Loucy (cell line): ENCODE data around the gene SCO1.

ENCODE experiments used
- H2AFZ ChIP-seq: fragments of 200-600 bp; sonication (generic); 2 replicates; pipeline ENCODE4 v1.6.0; 2016; ENCODE audit warnings: antibody characterized with exemption, mild to moderate bottlenecking, low read length, moderate library complexity
- H3F3A ChIP-seq: fragments of 200-600 bp; 2 replicates; pipeline ENCODE4 v1.6.0; 2016; ENCODE audit warnings: antibody characterized with exemption, low read depth, mild to moderate bottlenecking
- H3K27me3 ChIP-seq: fragments of 200-600 bp; sonication (generic); 2 replicates; pipeline ENCODE4 v1.6.1; 2014; ENCODE audit warnings: low read length, mild to moderate bottlenecking; ENCODE audit not compliant: insufficient read depth, poor library complexity, severe bottlenecking
- H3K36me3 ChIP-seq: fragments of 200-600 bp; sonication (generic); 2 replicates; pipeline ENCODE4 v1.6.1; 2016; ENCODE audit warnings: low read length; ENCODE audit not compliant: insufficient read depth
- H3K4me1 ChIP-seq: fragments of 200-600 bp; sonication (generic); 2 replicates; pipeline ENCODE4 v1.5.1; 2014; ENCODE audit warnings: low read length, mild to moderate bottlenecking; ENCODE audit not compliant: insufficient read depth, poor library complexity, severe bottlenecking
- H3K4me2 ChIP-seq: fragments of 200-600 bp; sonication (generic); 2 replicates; pipeline ENCODE4 v1.6.0; 2014; ENCODE audit warnings: antibody characterized with exemption, low read length, low read depth, mild to moderate bottlenecking; ENCODE audit not compliant: poor library complexity, severe bottlenecking
- H3K4me3 ChIP-seq: fragments of 200-600 bp; sonication (generic); 2 replicates; pipeline ENCODE4 v1.5.1; 2014; ENCODE audit warnings: low read length, mild to moderate bottlenecking, mixed read lengths; ENCODE audit not compliant: poor library complexity, severe bottlenecking
- H3K79me2 ChIP-seq: fragments of 200-600 bp; sonication (generic); 2 replicates; pipeline ENCODE4 v1.6.1; 2014; ENCODE audit warnings: low read length; ENCODE audit not compliant: insufficient read depth
- H3K9ac ChIP-seq: fragments of 200-600 bp; sonication (generic); 2 replicates; pipeline ENCODE4 v1.6.0; 2014; ENCODE audit warnings: mild to moderate bottlenecking, low read depth, low read length, moderate library complexity; ENCODE audit not compliant: poor library complexity, severe bottlenecking
- H3K9me2 ChIP-seq: fragments of 200-600 bp; sonication (generic); replicated peaks from 2 replicates; pipeline ENCODE4 v1.6.1; 2016; ENCODE audit warnings: low read depth, low read length, mixed read lengths
- H3K9me3 ChIP-seq: fragments of 200-600 bp; sonication (generic); 2 replicates; pipeline ENCODE4 v1.6.1; 2014; ENCODE audit warnings: mild to moderate bottlenecking, antibody characterized with exemption, low read length, low read depth; ENCODE audit not compliant: insufficient read depth
- H4K20me1 ChIP-seq: fragments of 200-600 bp; sonication (generic); 2 replicates; pipeline ENCODE4 v1.6.0; 2014; ENCODE audit warnings: antibody characterized with exemption, low read length, mild to moderate bottlenecking; ENCODE audit not compliant: insufficient read depth, poor library complexity, severe bottlenecking
- EZH2phosphoT487 ChIP-seq: fragments of 200-600 bp; IDR thresholded peaks from 2 replicates; pipeline ENCODE4 v1.6.1; 2018; ENCODE audit warnings: antibody characterized with exemption, mild to moderate bottlenecking, moderate library complexity, borderline replicate concordance
- TF ChIP-seq, protein P1 (sequence below): fragments of 200-600 bp; sonication (generic); conservative IDR thresholded peaks from 2 replicates; pipeline ENCODE4 v1.5.1; 2014; ENCODE audit warnings: mild to moderate bottlenecking, antibody characterized with exemption, low read length

SCO1 gene

DNA sequence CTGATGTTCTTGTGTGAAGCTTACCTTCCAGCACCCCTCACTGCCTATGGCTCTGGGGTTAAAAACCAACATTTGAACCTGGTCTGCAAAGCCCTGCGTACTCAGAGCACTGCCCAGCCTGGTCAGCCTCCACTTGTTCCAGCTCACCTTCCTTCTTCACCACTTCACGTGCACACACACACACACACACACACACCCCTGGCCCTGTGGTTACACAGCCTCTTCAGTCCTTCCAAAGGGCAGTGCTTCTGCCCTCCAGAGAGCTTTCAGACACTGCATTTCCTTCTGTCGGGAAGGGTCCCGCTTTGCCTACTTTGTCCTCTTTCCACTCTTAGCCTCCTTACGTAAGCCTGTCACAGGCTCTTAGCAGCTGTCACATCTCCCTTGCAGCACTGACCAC lies 42.1 kb upstream of the SCO1 start:
- H3K4me2 ChIP-seq: no peak overlapping the region
- H3K27me3 ChIP-seq: no peaks in the 10 kb centered on the region
- H3K79me2 ChIP-seq: no peaks in the 10 kb centered on the region
- no peak for TF ChIP-seq EZH2phosphoT487
- TF ChIP-seq, protein P1, sequence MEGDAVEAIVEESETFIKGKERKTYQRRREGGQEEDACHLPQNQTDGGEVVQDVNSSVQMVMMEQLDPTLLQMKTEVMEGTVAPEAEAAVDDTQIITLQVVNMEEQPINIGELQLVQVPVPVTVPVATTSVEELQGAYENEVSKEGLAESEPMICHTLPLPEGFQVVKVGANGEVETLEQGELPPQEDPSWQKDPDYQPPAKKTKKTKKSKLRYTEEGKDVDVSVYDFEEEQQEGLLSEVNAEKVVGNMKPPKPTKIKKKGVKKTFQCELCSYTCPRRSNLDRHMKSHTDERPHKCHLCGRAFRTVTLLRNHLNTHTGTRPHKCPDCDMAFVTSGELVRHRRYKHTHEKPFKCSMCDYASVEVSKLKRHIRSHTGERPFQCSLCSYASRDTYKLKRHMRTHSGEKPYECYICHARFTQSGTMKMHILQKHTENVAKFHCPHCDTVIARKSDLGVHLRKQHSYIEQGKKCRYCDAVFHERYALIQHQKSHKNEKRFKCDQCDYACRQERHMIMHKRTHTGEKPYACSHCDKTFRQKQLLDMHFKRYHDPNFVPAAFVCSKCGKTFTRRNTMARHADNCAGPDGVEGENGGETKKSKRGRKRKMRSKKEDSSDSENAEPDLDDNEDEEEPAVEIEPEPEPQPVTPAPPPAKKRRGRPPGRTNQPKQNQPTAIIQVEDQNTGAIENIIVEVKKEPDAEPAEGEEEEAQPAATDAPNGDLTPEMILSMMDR: no peak
- no peaks in the 10 kb centered on the region for H3K9me3 ChIP-seq
- H3K4me3 ChIP-seq: no peak overlapping the region
- no peak overlapping the region; the same call in 1 of the 2 replicates for H2AFZ ChIP-seq
- H3K9me2 ChIP-seq: no peaks in the 10 kb centered on the region
- no peaks in the 10 kb centered on the region for H3K36me3 ChIP-seq
- no peak overlapping the region for H3K9ac ChIP-seq
- no peaks in the 10 kb centered on the region for H3F3A ChIP-seq
- no peaks in the 10 kb centered on the region for H4K20me1 ChIP-seq
- peaks cover 21% of the 10 kb centered on the region for H3K4me1 ChIP-seq

DNA sequence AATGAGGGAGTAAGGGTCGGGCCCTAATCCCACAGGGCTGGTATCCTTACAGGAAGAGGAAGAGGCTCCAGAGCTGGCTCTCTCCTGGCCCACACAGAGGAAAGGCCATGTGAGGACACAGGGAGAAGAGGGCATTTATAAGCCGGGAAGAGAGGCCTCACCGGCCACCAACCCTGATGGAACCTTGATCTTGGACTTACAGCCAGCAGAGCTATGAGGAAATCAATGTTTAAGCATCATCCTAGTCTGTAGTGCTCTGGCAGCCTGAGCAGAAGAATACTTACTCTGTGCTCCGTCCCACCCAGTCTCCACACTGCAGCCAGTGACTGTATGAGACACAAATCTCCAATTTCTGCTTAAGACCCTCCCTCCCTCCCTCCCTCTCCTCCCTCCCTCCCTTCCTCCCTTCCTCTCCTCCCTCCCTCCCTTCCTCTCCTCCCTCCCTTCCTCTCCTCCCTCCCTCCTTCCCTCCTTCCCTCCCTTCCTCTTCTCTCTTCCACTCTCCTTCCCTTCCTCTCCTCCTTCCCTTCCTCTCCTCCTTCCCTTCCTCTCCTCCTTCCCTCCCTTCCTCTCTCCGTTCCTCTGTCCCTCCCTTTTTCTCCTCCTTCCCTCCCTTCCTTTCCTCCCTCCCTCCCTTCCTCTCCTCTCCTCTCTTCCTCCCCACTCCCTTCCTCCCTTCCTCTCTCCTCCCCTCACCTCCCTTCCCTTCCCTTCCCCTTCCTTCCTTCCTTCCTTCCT lies 41.4 kb upstream of the SCO1 start:
- Histone ChIP-seq H3K27me3 (no peaks in the 10 kb centered on the region), H2AFZ (no peak overlapping the region), H3K4me1 (peaks cover 15% of the 10 kb centered on the region), H3K36me3 (no peaks in the 10 kb centered on the region), H3K79me2 (no peaks in the 10 kb centered on the region), H4K20me1 (no peaks in the 10 kb centered on the region), H3K9me3 (no peaks in the 10 kb centered on the region), H3K9ac (peak overlapping the region; percentile 1), H3K9me2 (no peaks in the 10 kb centered on the region), H3F3A (no peaks in the 10 kb centered on the region), H3K4me3 (no peak overlapping the region), H3K4me2 (no peak overlapping the region)
- TF ChIP-seq, protein P1: no peak
- no peak for TF ChIP-seq EZH2phosphoT487

DNA sequence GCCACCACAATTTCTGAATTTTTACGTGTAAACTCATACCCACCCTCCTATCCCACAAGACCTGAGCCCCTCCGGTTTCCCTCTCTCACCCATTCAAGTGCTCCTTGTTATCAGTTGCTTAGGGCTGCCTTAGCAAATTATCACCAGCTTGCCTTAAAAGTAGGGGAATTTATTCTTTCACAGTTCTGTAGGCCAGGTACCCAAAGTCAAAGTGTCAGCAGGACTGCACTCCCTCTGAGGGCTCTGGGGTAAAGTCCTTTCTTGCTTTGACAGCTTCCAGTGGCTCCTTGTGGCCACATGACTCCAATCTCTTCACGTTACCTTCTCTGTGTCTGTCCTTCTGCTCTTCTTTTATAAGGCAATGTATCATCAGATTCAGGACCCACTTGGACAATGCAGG lies 40.4 kb upstream of the SCO1 start:
- H3K4me3 ChIP-seq: no peak overlapping the region
- H3K9me2 ChIP-seq: no peaks in the 10 kb centered on the region
- H3K4me1 ChIP-seq: peaks cover 15% of the 10 kb centered on the region
- no peaks in the 10 kb centered on the region for H3K79me2 ChIP-seq
- no peaks in the 10 kb centered on the region for H3K9me3 ChIP-seq
- TF ChIP-seq, protein P1: no peak
- TF ChIP-seq EZH2phosphoT487: no peak
- no peak overlapping the region for H3K4me2 ChIP-seq
- no peaks in the 10 kb centered on the region for H3F3A ChIP-seq
- no peaks in the 10 kb centered on the region for H3K27me3 ChIP-seq
- H3K9ac ChIP-seq: peak overlapping the region; percentile 1
- H2AFZ ChIP-seq: peak overlapping the region; percentile 60
- H4K20me1 ChIP-seq: no peaks in the 10 kb centered on the region
- no peaks in the 10 kb centered on the region for H3K36me3 ChIP-seq
